ENCODE data around the gene CADM1. TPM values are rescaled to one million over a fixed set of nuclear protein-coding genes. Genes with fewer than 3 reads are reported as not detected.

The CADM1 gene
- polyA plus RNA-seq, 1 experiment = 31.8 TPM

- DNase-seq (ENCODE audit: low read depth) = no peak
- no peak for TF ChIP-seq CTCF (IDR thresholded peaks at IDR 0.05; ENCODE audit: insufficient read depth, low read depth, low read length)
- Histone ChIP-seq H3K4me3 (ENCODE audit: low read depth, low read length) (no peak overlapping the region), H3K36me3 (ENCODE audit: control insufficient read depth, insufficient read depth, low read length) (no peaks in the 10 kb centered on the region), H3K27me3 (ENCODE audit: control insufficient read depth, insufficient read depth, low read length) (no peaks in the 10 kb centered on the region)
- ChIA-PET POLR2A (no interaction called here), CTCF (interaction anchor here (1.7 to 2.4 kb wide), 2 partner anchors 33 to 425 kb away, joined by 4 to 6 read pairs; no protein-coding TSS in a partner anchor)
Observed at GRCh38 chr11:115199481-115200069, 304.6 kb downstream of the CADM1 start.

- ChIA-PET POLR2A (no interaction called here), CTCF (interaction anchor here (2.4 kb wide), 1 partner anchor 31 kb away, joined by 6 read pairs; no protein-coding TSS in a partner anchor)
- no peaks in the 10 kb centered on the region for H3K36me3 ChIP-seq (ENCODE audit: control insufficient read depth, insufficient read depth, low read length)
- no peak for TF ChIP-seq CTCF (IDR thresholded peaks at IDR 0.05; ENCODE audit: insufficient read depth, low read depth, low read length)
- no peaks in the 10 kb centered on the region for H3K27me3 ChIP-seq (ENCODE audit: control insufficient read depth, insufficient read depth, low read length)
- DNase-seq (ENCODE audit: low read depth) = no peak
- H3K4me3 ChIP-seq (ENCODE audit: low read depth, low read length) = no peak overlapping the region
Observed at GRCh38 chr11:115198321-115198741, 305.9 kb downstream of the CADM1 start.

GRCh38 chr11:115197433-115197832, 306.8 kb downstream of the CADM1 start:
- ChIA-PET POLR2A (no interaction called here), CTCF (interaction anchor here (2.4 kb wide), 1 partner anchor 31 kb away, joined by 6 read pairs; no protein-coding TSS in a partner anchor)
- H3K36me3 ChIP-seq (ENCODE audit: control insufficient read depth, insufficient read depth, low read length) = no peaks in the 10 kb centered on the region
- no peak for TF ChIP-seq CTCF (IDR thresholded peaks at IDR 0.05; ENCODE audit: insufficient read depth, low read depth, low read length)
- no peak for DNase-seq (ENCODE audit: low read depth)
- no peaks in the 10 kb centered on the region for H3K27me3 ChIP-seq (ENCODE audit: control insufficient read depth, insufficient read depth, low read length)
- H3K4me3 ChIP-seq (ENCODE audit: low read depth, low read length) = no peak overlapping the region

- Histone ChIP-seq H3K4me3 (ENCODE audit: low read depth, low read length) (no peak overlapping the region), H3K36me3 (ENCODE audit: control insufficient read depth, insufficient read depth, low read length) (no peaks in the 10 kb centered on the region), H3K27me3 (ENCODE audit: control insufficient read depth, insufficient read depth, low read length) (no peaks in the 10 kb centered on the region)
- ChIA-PET CTCF (no interaction called here), POLR2A (no interaction called here)
- no peak for TF ChIP-seq CTCF (IDR thresholded peaks at IDR 0.05; ENCODE audit: insufficient read depth, low read depth, low read length)
- no peak for DNase-seq (ENCODE audit: low read depth)
Observed at GRCh38 chr11:115197031-115197430, 307.2 kb downstream of the CADM1 start.

GRCh38 chr11:115194802-115195110, 309.5 kb downstream of the CADM1 start:
- Histone ChIP-seq H3K27me3 (ENCODE audit: control insufficient read depth, insufficient read depth, low read length) (no peaks in the 10 kb centered on the region), H3K36me3 (ENCODE audit: control insufficient read depth, insufficient read depth, low read length) (no peaks in the 10 kb centered on the region), H3K4me3 (ENCODE audit: low read depth, low read length) (no peak overlapping the region)
- POLR2A ChIA-PET = no interaction called here
- DNase-seq (ENCODE audit: low read depth) = no peak
- CTCF ChIA-PET = interaction anchor here (1.1 kb wide), 1 partner anchor 130 kb away, joined by 3 read pairs; no protein-coding TSS in a partner anchor
- TF ChIP-seq CTCF (IDR thresholded peaks at IDR 0.05; ENCODE audit: insufficient read depth, low read depth, low read length) = no peak

Data from BJ (cell line).